ENCODE results near the gene PINLYP. TPM values are rescaled to one million over a fixed set of nuclear protein-coding genes. Genes with fewer than 3 reads are reported as not detected.
"Not testable (repeated sequence)": the region's sequence is repeated elsewhere in the genome, so short reads cannot be mapped to it uniquely, and the experiment has no call there.

The PINLYP gene
- 2.7 TPM for total RNA-seq

- peak; percentile 100 for DNase-seq
Observed at GRCh38 chr19:43575156-43575950, at the start of gene PINLYP, which contains the start of gene XRCC1. PINLYP (plus strand) TSS chr19:43575801; CDS start chr19:43577192, 1,391 bp downstream. XRCC1 (minus strand) TSS chr19:43575527; CDS start chr19:43575458, 69 bp downstream.

DNA sequence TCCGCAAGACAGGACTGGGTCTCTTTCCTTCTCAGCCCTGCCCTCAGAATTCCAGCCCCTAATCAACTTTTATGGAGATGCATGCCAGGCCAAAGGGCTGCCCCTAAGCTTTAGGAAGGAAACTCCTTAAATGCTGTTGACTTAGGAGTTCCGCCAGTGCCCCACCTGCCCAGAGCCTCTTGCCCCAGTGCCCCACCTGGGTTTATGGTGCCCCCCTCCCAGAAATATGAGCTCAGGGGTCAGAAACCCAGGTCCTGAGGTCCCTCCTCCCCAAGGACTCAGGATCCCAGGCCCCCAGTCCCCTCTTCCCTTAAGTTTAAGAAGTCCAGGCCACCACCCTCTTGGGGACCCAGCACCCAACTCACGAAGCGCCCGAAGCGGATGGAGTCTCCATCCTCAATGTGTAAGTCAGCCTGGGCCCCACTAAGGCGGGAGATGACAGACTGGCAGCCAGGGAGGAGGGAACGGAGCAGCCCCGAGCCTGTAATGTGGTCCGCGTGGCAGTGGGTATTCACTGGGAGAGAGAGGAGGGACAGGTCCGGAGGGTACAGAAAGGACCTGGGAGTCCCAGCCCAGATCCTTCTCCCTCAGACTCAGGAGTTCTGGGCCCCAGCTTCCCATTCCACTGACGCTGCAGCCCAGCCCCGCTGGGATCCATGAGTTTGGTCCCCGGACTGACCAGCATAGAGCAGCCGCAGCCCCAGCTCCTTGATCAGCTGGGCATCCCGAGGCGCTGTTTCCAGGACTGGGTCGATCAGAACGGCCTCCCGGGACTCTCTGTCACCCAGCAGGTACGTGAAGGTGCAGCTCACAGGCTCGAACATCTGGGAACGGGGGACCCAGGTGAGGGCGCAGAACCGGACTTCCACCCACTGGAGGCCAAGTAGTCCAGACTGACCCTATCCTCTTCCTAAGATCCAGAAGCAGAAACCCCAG is 49.5 kb upstream of the PINLYP start:
- DNase-seq: peak; percentile 16

DNA sequence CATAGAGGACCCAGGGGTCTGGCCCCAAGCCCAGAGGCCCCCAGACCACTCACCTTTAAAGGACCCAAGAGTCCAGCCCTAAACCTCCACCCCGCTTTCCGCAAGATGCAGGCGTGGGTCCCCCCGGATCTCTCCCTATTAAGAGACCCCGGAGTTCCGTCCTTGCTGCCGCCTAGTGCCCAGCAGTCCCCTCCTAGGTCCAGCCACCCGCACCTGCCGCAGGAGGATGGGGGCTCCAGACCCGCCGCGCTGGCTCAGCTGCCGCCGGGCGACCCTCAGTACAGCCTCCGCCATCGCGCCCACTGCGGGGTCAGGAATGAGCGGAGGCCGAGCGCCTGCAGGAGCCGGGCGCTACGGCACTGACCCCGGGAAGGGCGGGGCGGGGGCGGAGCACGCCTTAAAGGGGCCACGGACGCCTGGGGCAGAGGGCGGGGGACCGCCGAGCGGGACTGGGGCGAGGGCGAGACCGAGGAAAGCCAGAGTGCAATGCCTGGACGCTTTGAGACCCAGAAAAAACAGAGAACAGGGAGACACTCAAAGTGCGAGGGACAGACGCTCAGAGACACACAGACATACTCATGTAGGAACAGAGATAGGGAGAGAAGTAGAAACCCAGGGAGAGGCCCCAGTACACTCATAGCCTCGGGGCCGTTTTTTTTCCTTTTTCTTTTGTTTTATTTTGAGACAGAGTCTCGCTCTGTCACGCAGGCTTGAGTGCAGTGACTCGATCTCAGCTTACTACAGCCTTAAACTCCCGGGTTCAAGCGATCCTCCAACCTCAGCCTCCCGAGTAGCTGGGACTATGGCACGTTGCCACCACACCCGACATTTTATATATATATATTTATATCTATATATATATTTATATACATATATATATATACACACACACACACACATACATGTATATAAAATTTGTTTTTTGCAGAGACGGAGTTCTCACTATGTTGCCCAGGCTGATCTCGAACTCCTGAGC is 48.4 kb upstream of the PINLYP start, which contains the start of gene ETHE1:
Gene ETHE1, minus strand, starts transcription at position 318 of the 976 bp plus-strand sequence. Its CDS starts 24 bp downstream, at position 294.
- DNase-seq: peak; percentile 83

GRCh38 chr19:43527860-43528622 is 47.6 kb upstream of the PINLYP start:
- DNase-seq: peak; percentile 30

DNA sequence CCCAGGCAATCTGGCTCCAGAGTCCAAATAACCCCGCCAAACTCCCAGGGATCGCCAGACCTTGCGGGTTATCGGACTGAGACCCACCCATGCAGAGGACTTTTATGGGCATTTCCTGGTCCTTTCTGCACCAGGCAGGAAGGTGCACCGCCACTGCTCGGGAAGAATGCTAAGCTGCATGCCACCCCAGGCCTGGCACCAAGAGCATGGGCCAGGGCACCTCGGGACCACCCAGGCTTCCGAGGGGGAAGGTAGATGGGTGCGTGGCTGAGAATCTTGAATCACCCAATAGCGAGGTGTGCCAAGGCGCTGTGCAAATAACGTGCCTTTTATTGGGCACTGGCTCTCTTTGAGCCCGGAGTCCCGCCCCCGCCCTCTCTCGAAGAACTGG is 43.0 kb upstream of the PINLYP start:
- no peak for DNase-seq

DNA sequence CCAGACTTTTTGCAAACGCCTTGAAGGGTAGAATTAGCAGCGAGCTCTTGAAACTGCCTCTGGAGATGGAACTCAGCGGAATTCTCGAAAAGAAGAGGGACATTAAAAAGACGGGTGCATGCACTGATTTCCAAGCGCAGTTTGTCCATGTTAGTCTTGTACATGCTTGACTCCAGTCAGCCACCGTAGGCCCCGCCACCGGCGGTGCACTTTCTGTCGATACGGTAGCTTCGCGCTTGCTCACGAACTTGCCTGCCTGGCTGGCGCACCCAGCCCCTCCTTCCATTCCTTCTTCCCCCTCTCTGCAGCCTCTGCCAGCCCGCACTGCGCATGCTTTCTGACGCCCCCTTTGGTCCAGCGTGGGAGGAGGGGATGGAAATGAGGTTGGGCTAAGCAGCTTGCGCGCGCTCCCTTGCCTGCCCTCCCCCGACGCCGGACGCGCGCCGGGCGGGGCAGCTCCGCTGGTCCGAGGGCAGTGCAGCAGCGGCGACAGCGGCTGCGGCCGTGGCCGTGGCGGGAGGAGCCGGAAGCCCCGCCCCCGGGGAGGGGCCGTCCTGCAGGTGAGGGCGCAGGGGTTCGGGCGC is 42.5 kb upstream of the PINLYP start, which contains the start of gene ZNF575:
Gene ZNF575, plus strand, starts transcription at position 227 of the 584 bp plus-strand sequence. CDS start 1,235 bp downstream, outside the sequence.
- peak; percentile 99 for DNase-seq

DNA sequence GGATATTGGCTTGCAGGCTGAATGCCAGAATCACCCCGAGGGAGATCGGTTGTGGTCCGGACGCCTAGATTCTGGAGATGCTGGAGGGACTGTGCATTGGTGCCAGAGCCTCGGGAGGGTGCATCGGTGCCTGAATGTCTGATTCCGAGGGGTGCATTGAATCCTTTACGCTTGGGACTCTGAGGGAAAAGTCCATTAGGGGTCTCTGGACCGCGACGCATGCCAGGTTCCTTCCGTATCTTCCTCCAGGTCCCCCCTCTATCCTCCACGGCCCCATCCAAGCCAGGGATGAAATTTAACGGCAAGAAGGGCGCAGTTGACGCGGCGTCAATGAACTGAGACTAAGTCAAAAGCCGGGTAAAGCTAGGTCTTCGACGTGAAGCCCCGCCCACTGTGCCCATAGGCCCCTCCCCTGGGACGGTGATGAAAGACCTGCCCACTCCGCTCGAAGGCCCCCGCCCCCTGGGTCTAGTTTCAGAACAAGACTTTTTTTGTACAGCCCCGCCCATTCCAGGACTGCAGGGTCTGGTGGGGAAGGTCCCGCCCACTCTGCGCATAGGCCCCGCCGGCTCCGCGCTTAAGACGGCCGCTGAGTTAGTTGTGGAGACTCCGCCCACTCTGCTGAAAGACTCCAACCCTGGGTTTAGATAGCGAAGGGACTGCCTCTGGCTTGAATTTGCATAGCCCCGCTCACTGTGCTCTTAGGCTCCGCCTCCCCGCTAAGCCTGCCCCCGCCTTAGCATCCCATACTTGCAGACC is 41.9 kb upstream of the PINLYP start:
- DNase-seq: peak; percentile 100

GRCh38 chr19:43534305-43534815 is 41.2 kb upstream of the PINLYP start:
- DNase-seq: no peak

DNA sequence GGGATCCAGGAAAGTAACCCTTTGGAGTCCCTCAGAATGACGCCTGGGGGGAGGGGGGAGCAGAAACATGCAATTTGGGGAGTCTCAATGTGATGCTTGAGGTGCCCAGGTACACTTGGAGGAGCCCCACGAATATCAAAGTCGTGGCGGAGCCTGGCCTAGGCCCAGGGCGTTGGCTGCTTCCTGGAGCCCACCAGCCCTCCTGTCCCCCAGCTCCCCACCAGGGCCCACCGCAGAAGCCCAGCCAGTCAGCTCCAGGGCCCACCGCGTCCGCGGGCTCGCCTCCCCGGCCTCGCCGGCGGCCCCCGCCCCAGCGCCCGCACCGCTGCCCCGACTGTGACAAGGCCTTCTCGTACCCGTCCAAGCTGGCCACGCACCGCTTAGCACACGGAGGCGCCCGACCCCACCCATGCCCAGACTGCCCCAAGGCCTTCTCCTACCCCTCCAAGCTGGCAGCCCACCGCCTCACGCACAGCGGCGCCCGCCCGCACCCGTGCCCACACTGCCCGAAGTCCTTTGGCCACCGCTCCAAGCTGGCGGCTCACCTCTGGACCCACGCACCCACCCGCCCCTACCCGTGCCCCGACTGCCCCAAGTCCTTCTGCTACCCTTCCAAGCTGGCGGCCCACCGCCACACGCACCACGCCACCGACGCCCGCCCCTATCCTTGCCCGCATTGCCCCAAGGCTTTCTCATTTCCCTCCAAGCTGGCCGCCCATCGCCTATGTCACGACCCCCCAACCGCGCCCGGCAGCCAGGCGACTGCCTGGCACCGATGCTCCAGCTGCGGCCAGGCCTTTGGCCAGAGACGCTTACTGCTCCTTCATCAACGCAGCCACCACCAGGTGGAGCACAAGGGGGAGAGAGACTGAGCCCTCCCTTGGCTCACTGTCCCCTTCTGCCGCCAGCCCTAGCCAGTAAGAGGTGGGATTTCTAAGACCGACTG is 40.5 kb upstream of the PINLYP start:
- peak; percentile 86 for DNase-seq

- no peak for DNase-seq
Observed at GRCh38 chr19:43538922-43539321, 36.7 kb upstream of the PINLYP start.

GRCh38 chr19:43540381-43540780 is 35.2 kb upstream of the PINLYP start:
- no peak for DNase-seq

- no peak for DNase-seq
Observed at GRCh38 chr19:43541920-43542650, 33.5 kb upstream of the PINLYP start.

GRCh38 chr19:43544077-43544476 is 31.5 kb upstream of the PINLYP start:
- DNase-seq: no peak

DNA sequence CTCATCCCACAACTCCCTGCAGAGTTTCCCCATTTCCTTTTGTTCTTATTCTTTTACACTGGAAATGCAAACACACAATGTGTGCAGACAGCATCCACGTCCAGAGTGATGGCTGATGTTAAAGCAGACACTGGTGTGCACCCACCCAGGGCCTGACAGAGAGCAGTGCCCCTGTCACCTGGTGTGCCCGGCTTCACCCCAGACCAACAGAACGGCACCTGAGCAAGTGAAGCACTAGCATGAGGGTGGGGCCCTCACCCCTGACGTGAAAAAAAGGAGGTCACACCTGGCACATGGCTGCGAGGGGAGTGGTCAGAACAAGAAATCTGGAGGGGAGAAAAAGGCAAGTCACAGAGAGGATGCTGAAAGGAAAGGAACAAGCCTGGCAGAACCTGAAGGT is 30.3 kb upstream of the PINLYP start:
- no peak for DNase-seq

GRCh38 chr19:43545981-43546380 is 29.6 kb upstream of the PINLYP start:
- no peak for DNase-seq

DNA sequence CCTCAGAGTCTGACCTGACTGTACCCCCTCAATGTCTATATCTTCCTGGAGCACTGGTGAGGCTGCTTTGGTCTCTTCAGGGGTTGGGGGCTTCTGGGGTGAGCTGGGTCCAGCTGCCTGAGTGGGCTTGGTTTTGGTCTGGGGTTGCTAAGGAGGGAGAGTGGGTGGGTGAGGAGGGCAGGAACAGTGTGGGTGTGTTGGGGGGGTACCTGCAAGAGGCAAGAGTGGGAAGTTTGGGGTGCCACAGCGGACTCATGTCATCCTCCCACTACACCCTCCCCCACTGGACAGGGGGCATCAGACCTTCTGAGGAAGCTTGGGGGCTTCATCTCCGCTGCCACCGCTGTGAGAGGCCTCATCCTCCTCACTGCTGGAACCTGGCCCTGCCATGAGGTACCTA is 29.0 kb upstream of the PINLYP start:
- DNase-seq: no peak

GRCh38 chr19:43547926-43548325 is 27.7 kb upstream of the PINLYP start:
- not testable (repeated sequence) for DNase-seq
